Measurements from ENCODE around the gene ATXN10. TPM values are rescaled to one million over a fixed set of nuclear protein-coding genes. Genes with fewer than 3 reads are reported as not detected.
A peak's percentile ranks its signal among the peaks of the same experiment; 100 is the strongest.

The ATXN10 gene
- total and polyA plus RNA-seq, 2 of the 13 experiments (the other 11 are each of a cell fraction or from before 2014, with no cell fraction given), result 60.1 to 194 TPM

DNA sequence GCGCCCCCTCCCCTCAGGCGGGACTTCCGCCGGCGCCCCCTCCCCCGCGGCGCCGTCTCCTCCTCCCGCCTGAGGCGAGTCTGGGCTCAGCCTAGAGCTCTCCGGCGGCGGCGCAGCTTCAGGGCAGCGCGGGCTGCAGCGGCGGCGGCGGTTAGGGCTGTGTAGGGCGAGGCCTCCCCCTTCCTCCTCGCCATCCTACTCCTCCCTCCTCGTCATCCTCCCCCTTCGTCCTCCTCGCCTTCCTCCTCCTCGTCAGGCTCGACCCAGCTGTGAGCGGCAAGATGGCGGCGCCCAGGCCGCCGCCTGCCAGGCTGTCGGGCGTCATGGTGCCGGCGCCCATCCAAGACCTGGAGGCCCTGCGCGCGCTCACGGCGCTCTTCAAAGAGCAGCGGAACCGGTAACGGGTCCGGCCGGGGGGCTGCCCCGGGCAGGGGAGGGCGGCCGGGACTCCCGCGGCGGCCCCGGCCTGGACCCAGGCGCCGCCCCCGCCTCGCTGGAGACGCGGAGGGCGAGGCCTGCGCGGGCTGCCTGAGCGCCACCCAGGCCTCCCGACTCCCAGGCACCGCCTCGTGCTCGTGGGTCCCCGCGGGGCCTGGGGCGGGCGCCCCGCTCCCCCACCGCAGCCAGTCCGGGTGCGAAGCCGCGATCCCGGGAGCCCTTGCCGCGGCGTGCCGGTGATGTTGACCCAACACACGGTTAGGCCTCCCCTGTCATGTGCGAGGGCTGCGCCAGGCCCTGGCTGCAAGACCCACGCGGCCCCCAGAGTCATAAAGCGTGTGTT lies at the start of gene ATXN10 (continued):
- TF ChIP-seq THRA (CRISPR knock-in tag; IDR thresholded peaks at IDR 0.05; ENCODE audit: borderline replicate concordance), result no peak
- no peak for TF ChIP-seq RARG (CRISPR knock-in tag; IDR thresholded peaks at IDR 0.05; ENCODE audit: low read depth)
- TF ChIP-seq ZNF556 (CRISPR knock-in tag; IDR thresholded peaks at IDR 0.05; ENCODE audit: borderline replicate concordance), result no peak
- TF ChIP-seq JARID2 (CRISPR knock-in tag; IDR thresholded peaks at IDR 0.05; ENCODE audit: insufficient replicate concordance), result no peak
- no peak for TF ChIP-seq ATRX (CRISPR knock-in tag; IDR thresholded peaks at IDR 0.05; ENCODE audit: borderline replicate concordance)
- TF ChIP-seq XRCC5 (optimal IDR thresholded peaks at IDR 0.05; ENCODE audit: low read length), result peak; percentile 24
- TF ChIP-seq, protein P1, sequence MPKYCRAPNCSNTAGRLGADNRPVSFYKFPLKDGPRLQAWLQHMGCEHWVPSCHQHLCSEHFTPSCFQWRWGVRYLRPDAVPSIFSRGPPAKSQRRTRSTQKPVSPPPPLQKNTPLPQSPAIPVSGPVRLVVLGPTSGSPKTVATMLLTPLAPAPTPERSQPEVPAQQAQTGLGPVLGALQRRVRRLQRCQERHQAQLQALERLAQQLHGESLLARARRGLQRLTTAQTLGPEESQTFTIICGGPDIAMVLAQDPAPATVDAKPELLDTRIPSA (CRISPR knock-in tag; IDR thresholded peaks at IDR 0.05; ENCODE audit: borderline replicate concordance), result no peak
- no peak for TF ChIP-seq FOXJ3 (CRISPR knock-in tag; IDR thresholded peaks at IDR 0.05; ENCODE audit: borderline replicate concordance)
- no peak for TF ChIP-seq RFX1 (IDR thresholded peaks at IDR 0.05)
- TF ChIP-seq ZNF749 (CRISPR knock-in tag; IDR thresholded peaks at IDR 0.05; ENCODE audit: borderline replicate concordance), result no peak; the same call in 1 of the 2 replicates
- no peak for TF ChIP-seq ZNF326 (CRISPR knock-in tag; IDR thresholded peaks at IDR 0.05; ENCODE audit: borderline replicate concordance)
- no peak; the same call in 1 of the 2 replicates for TF ChIP-seq ZNF225 (CRISPR knock-in tag; IDR thresholded peaks at IDR 0.05)
- 0 out of 2 replicates have a peak, but pooled peaks have one; percentile 21 for TF ChIP-seq TSC22D2 (CRISPR knock-in tag; IDR thresholded peaks at IDR 0.05; ENCODE audit: borderline replicate concordance)
- TF ChIP-seq MBD4 (IDR thresholded peaks at IDR 0.05; ENCODE audit: borderline replicate concordance, low read length), result no peak
- no peak for TF ChIP-seq JUNB (CRISPR knock-in tag; IDR thresholded peaks at IDR 0.05; ENCODE audit: borderline replicate concordance)
- no peak for TF ChIP-seq ATF2 (CRISPR knock-in tag; IDR thresholded peaks at IDR 0.05)
- 0 out of 2 replicates have a peak, but pooled peaks have one; percentile 23 for TF ChIP-seq ZNF431 (CRISPR knock-in tag; IDR thresholded peaks at IDR 0.05; ENCODE audit: borderline replicate concordance, low read depth)
- TF ChIP-seq GZF1 (CRISPR knock-in tag; IDR thresholded peaks at IDR 0.05), result no peak
- peak; percentile 28 for TF ChIP-seq ZNF883 (CRISPR knock-in tag; IDR thresholded peaks at IDR 0.05; ENCODE audit: not compliant biosample characterization)
- TF ChIP-seq SOX6 (IDR thresholded peaks at IDR 0.05), result no peak
- peak; percentile 29; the same call in 1 of the 2 replicates for TF ChIP-seq SOX6 (CRISPR knock-in tag; IDR thresholded peaks at IDR 0.05)
- no peak; the same call in 1 of the 2 replicates for TF ChIP-seq ZNF772 (CRISPR knock-in tag; IDR thresholded peaks at IDR 0.05)
- TF ChIP-seq, protein P2, sequence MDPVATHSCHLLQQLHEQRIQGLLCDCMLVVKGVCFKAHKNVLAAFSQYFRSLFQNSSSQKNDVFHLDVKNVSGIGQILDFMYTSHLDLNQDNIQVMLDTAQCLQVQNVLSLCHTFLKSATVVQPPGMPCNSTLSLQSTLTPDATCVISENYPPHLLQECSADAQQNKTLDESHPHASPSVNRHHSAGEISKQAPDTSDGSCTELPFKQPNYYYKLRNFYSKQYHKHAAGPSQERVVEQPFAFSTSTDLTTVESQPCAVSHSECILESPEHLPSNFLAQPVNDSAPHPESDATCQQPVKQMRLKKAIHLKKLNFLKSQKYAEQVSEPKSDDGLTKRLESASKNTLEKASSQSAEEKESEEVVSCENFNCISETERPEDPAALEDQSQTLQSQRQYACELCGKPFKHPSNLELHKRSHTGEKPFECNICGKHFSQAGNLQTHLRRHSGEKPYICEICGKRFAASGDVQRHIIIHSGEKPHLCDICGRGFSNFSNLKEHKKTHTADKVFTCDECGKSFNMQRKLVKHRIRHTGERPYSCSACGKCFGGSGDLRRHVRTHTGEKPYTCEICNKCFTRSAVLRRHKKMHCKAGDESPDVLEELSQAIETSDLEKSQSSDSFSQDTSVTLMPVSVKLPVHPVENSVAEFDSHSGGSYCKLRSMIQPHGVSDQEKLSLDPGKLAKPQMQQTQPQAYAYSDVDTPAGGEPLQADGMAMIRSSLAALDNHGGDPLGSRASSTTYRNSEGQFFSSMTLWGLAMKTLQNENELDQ (CRISPR knock-in tag; IDR thresholded peaks at IDR 0.05; ENCODE audit: borderline replicate concordance), result no peak
- no peak; the same call in 1 of the 2 replicates for TF ChIP-seq ZNF562 (CRISPR knock-in tag; IDR thresholded peaks at IDR 0.05; ENCODE audit: borderline replicate concordance)

All from HepG2 (cell line).